ENCODE data around the gene TRNT1.

Gene TRNT1

GRCh38 chr3:3113042-3113709 is 13.6 kb upstream of the TRNT1 start:
- DNase-seq, result no peak

GRCh38 chr3:3117651-3118050 is 9.1 kb upstream of the TRNT1 start:
- no peak for DNase-seq

DNA sequence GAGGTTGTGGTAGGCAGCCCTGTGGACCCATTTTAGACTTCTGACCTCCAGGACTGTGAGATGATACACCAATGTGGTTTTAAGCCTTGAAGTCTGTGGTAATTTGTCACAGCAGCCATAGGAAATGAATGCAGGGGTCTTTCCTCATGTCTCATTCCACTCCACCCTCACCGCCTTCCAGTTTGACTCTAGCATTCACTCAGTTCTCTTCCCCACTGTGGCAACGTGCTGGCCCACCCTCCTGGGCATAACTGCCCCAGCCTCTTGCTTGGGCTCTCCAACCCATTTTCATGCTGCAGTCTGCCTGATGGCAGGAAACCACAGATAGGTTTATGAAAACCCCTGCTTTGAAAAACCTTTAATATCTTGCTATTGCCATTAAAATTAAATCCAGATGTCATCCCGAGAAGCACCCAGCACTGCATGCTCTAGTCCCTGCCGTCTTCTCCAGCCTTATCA is 7.3 kb upstream of the TRNT1 start:
- no peak for DNase-seq

GRCh38 chr3:3125977-3126376 is 763 bp upstream of the TRNT1 start:
- DNase-seq, result no peak

DNA sequence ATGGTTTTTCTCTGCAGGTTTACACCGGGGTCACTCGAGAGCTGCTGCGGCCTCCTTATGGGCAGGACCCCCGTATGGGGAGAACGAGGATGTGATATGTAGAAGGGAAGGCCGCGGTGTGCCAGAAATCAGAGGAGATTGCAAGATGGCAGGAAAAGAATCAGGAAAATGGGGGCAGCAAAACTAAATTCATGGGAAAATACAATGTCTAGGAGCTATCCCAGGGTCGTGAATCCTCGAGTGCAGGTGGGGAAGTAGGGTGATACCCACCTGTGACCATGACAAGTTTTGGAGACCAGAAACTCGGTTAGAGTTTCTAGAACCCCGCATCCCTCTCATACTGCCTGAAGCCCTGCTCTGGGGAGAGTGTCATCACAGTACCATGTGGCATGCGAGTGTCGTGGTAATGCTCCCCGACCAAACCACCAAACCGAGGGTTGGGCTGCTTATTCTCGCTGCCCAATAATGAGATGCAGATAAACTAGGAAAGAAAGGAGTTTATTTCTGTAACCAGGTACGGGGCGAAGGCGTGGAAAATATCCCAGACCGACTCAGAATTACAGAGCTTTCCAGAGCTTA is 781 bp downstream of the TRNT1 start:
- DNase-seq, result no peak

GRCh38 chr3:3129579-3129978 is 2.8 kb downstream of the TRNT1 start:
- no peak for DNase-seq

- no peak for DNase-seq
Measured at GRCh38 chr3:3133500-3133899, 6.8 kb downstream of the TRNT1 start.

DNA sequence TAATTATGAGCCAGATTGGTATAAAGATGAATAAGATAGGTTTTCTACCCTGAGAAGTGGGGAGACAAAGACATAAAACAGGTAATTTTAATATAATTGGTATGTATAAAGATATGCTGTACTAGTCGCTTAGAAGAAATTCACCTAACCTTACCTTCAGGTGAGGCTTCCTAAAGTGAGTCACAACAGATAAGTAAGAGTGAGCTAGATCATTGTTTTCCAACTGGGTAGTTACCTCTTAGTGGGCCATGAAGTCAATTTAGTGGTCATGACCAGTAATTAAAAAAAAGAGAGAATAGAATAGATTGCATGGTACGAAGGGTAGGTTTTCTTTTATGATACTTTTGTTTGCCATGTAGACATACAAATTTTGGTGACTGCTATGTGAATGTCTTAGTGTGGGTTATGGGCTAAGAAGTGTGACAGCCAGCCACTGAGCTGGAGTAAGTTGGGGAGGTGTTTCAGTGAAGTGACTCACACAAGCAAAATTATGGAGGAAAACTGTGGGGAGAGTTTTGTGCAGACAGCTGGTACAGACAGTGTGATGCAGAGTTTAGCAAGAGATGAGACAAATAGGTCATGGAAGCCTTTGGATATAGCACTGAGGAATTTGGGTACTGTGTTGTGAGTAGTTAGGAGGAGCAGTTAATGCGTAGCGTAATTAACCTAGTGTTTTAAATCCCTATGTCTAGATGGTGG is 8.2 kb downstream of the TRNT1 start:
- no peak for DNase-seq

DNA sequence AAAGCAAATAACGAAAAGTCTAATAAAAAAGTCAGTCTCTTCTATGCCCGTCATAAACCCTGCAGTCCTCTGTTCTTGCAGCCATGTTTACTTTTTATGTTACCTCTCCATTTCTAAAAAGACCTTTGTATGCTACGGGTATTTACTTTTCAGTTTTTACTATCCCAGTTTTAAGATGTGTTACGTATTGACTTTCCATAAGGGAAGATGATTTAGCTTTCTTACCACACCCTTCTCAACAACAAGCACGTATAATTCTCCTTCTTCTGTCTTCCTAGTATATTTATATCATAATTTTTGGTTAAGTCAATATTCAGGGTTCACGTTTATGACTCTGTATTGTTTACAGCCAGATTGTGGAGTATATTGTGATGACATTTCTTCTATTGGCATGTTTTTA is 10.8 kb downstream of the TRNT1 start:
- no peak for DNase-seq

- DNase-seq, result no peak
Measured at GRCh38 chr3:3141939-3142338, 15.2 kb downstream of the TRNT1 start.

DNA sequence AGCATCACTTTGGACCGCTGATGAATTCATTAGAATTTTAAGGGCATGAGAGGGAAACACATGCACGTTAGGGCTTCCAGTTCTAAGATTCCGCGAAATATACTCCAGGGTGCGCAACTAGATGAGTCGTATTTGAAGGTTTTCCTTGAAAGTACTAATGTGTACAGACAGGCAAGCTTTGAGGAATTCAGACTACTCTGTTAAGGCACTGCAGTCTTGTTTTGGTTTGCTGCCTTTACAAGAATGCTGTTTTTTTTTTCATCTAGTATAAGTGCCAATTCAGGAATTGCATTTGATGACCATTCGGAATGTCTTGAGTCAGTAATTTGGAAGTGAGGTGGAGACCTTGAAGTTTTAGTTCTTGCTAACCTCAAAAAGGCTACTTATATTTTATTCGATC is 19.1 kb downstream of the TRNT1 start:
- DNase-seq, result no peak

GRCh38 chr3:3149560-3149959 is 22.8 kb downstream of the TRNT1 start:
- no peak for DNase-seq

- no peak for DNase-seq
Measured at GRCh38 chr3:3151513-3151912, 24.8 kb downstream of the TRNT1 start.

- DNase-seq, result no peak
Measured at GRCh38 chr3:3154879-3155610, 28.3 kb downstream of the TRNT1 start.

GRCh38 chr3:3157484-3157883 is 30.7 kb downstream of the TRNT1 start:
- no peak for DNase-seq

- no peak for DNase-seq
Measured at GRCh38 chr3:3160826-3161225, 34.1 kb downstream of the TRNT1 start.

GRCh38 chr3:3165241-3165640 is 38.5 kb downstream of the TRNT1 start:
- DNase-seq, result no peak

DNA sequence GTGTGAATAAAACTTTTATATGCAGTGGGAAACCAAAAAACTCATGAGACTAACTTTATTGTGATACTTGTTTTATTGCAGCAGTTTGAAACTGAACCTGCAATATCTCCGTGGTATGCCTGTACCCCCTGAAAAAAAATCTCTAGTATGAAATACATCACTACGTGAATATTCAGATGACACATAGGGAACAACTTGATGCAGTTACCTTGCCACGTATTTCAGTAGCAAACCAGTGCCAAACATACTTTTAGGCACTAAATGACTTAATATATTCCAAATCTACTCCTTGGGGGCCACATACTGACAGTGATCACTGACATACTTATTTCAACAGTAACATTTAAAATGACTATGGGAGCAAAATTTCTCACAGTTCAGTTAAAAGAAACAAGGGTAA is 38.9 kb downstream of the TRNT1 start:
- DNase-seq, result no peak

- no peak for DNase-seq
Measured at GRCh38 chr3:3170998-3171397, 44.3 kb downstream of the TRNT1 start.

DNA sequence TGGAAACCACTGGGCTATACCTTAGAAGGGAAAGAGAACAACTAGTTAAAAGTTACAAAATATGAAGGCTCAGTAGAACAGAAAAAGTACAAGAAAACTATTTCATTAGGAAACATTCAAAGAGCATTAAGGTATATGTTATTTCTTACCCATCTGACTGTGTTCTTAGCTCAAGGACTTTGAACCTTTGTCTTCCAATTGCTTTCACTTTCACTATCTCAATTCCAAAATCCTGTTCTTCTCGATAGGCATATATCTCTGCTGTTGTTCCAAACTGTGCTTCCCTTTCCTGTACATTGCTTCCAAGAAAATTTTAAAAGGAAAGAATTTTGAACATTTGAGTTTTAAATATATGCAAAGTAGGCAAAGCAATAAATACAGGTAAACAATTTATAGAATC is 45.9 kb downstream of the TRNT1 start:
- DNase-seq, result no peak

GRCh38 chr3:3177861-3178497 is 51.2 kb downstream of the TRNT1 start:
- DNase-seq, result no peak

GRCh38 chr3:3178498-3179328 is 52.0 kb downstream of the TRNT1 start:
- no peak for DNase-seq
